Vagina (tissue), 2 donors: ENCODE results near the gene ASPM.

ENCODE experiments used
- CTCF ChIP-seq, 3 experiments: fragments of 450-650 bp in 2 of 3; fragments of 200-600 bp in 1 of 3; sonication (generic) in 1 of 3; IDR thresholded peaks; one replicate each; pipeline ENCODE4 v1.5.1; 2017 to 2019; ENCODE audit warnings: antibody characterized with exemption in 3 of 3, mild to moderate bottlenecking in 2 of 3, moderate library complexity in 2 of 3
- POLR2A ChIP-seq, 2 donors: fragments of 450-650 bp; IDR thresholded peaks; one replicate each; pipeline ENCODE4 v1.6.1; 2017; ENCODE audit warnings: antibody characterized with exemption in 2 of 2, mild to moderate bottlenecking in 2 of 2, moderate library complexity in 2 of 2

GRCh38 chr1:197103300-197103699 is 43.2 kb downstream of the ASPM start:
- TF ChIP-seq CTCF (IDR thresholded peaks at IDR 0.05) (no peak), POLR2A (IDR thresholded peaks at IDR 0.05) (no peak)
